ENCODE data around the gene SULF2. TPM values are rescaled to one million over a fixed set of nuclear protein-coding genes. Genes with fewer than 3 reads are reported as not detected.
"Not testable (repeated sequence)": the region's sequence is repeated elsewhere in the genome, so short reads cannot be mapped to it uniquely, and the experiment has no call there.

SULF2 gene
- total and polyA plus RNA-seq, 9 of the 15 experiments (the other 6 are each of a cell fraction or from before 2014, with no cell fraction given): 0.33 TPM; not detected in 8

- ATAC-seq; H3K9me3 ChIP-seq (replicated peaks; ENCODE audit: control insufficient read depth, insufficient read depth, low read depth, low read length); BruUV-seq (replicated peaks); POLR2A ChIA-PET; DNase-seq (ENCODE audit: extremely low read depth in 1 of 4, low spot score in 3 of 4); in situ Hi-C loops (cut with MboI); H3K4me3 ChIP-seq; H3K4me2 ChIP-seq (ENCODE audit: insufficient read depth, low read length); CTCF ChIA-PET (ENCODE audit: low intra/inter-chr PET ratio); H3K9ac ChIP-seq (ENCODE audit: insufficient read depth in 1 of 2, low read depth in 2 of 2, low read length in 2 of 2); H3K27ac ChIP-seq (ENCODE audit: extremely low read depth, low read depth, low read length); H3K4me1 ChIP-seq (replicated peaks in 1 of 2; ENCODE audit: control insufficient read depth in 2 of 2, insufficient read depth in 2 of 2, low read length in 2 of 2); intact Hi-C loops (cut with micrococcal nuclease); H3K36me3 ChIP-seq (ENCODE audit: control insufficient read depth, insufficient read depth, low read length); H3K9me1 ChIP-seq (ENCODE audit: control insufficient read depth, insufficient read depth, low read length); H4K20me1 ChIP-seq (replicated peaks; ENCODE audit: control insufficient read depth, insufficient read depth, low read length); H2AFZ ChIP-seq (ENCODE audit: low read depth, low read length); FAIRE-seq; H3K79me2 ChIP-seq (ENCODE audit: control insufficient read depth, insufficient read depth, low read length): not testable (repeated sequence)
- H3K27me3 ChIP-seq (ENCODE audit: control insufficient read depth in 2 of 2, insufficient read depth in 2 of 2, low read length in 2 of 2): peaks cover 2 to 11% of the 10 kb centered on the region in 2 experiments; a peak in 4 of 5 replicates
- WGBS (ENCODE audit: insufficient coverage, low coverage, missing lambda C conversion rate): 2% methylated on average over 4 of the region's 6 CpGs
- TF ChIP-seq ZBTB11 (CRISPR knock-in tag; IDR thresholded peaks at IDR 0.05): peak in 1 of 3 experiments; percentile 51; a peak in 1 of 6 replicates
Measured at GRCh38 chr20:47794264-47794663, 9.0 kb upstream of the SULF2 start.
